SK-N-SH (cell line): Measurements from ENCODE around the gene WDR7. TPM values are rescaled to one million over a fixed set of nuclear protein-coding genes. Genes with fewer than 3 reads are reported as not detected.

ENCODE experiments used
- CTCF ChIA-PET: fragments of 300-600, 350-600 bp; formaldehyde crosslinking; extraction: SDS; loops from one replicate; lab custom pipeline; 2021; lab: Yijun Ruan, JAX
- POLR2A ChIA-PET: fragments of 350-600 bp; sonication (Branson Sonifier 250); formaldehyde crosslinking; extraction: SDS; loops from one replicate; lab custom pipeline; 2020; ENCODE audit warnings: antibody characterized with exemption, inconsistent platforms; lab: Yijun Ruan, JAX
- DNase-seq: peaks from one replicate; pipeline ENCODE4 v3.0.0; 2012
- H2AFZ ChIP-seq: fragments of 200-600 bp; sonication (generic); 2 replicates; pipeline ENCODE4 v1.8.1; 2016; ENCODE audit warnings: antibody characterized with exemption, mild to moderate bottlenecking, low read depth
- H3F3A ChIP-seq: fragments of 200-600 bp; sonication (generic); replicated peaks from 2 replicates; pipeline ENCODE3; 2016; ENCODE audit warnings: antibody characterized with exemption, mild to moderate bottlenecking; ENCODE audit not compliant: insufficient read depth
- H3K27ac ChIP-seq, 2 experiments: fragments of 200-500 bp in 1 of 2; fragments of 200-600 bp in 1 of 2; sonication (Bioruptor generic) in 1 of 2; sonication (generic), shearing (Covaris generic) in 1 of 2; 2 replicates each; pipeline versions ENCODE4 v1.5.1 to v1.6.1; 2014 to 2016; ENCODE audit warnings: low read depth in 2 of 2, inconsistent platforms in 1 of 2, low read length in 1 of 2, mild to moderate bottlenecking in 1 of 2, mixed read lengths in 1 of 2
- H3K27me3 ChIP-seq: fragments of 200-600 bp; sonication (generic), shearing (Covaris generic); 2 replicates; pipeline ENCODE4 v1.6.1; 2016; ENCODE audit warnings: mixed run types; ENCODE audit not compliant: insufficient read depth
- H3K36me3 ChIP-seq, 2 experiments: fragments of 200-500 bp in 1 of 2; fragments of 200-600 bp in 1 of 2; sonication (Bioruptor generic) in 1 of 2; sonication (generic) in 1 of 2; replicated peaks in 1 of 2; 2 replicates each; pipeline versions ENCODE3 to v1.5.1; 2014 to 2016; ENCODE audit warnings: low read length in 1 of 2, mild to moderate bottlenecking in 1 of 2; ENCODE audit not compliant: insufficient read depth in 2 of 2, control insufficient read depth in 1 of 2
- H3K4me1 ChIP-seq, 2 experiments: fragments of 200-500 bp in 1 of 2; fragments of 200-600 bp in 1 of 2; sonication (Bioruptor generic) in 1 of 2; sonication (generic), shearing (Covaris generic) in 1 of 2; 2 replicates each; pipeline versions ENCODE4 v1.5.1 to v1.6.1; 2014 to 2016; ENCODE audit warnings: low read depth in 1 of 2, low read length in 1 of 2, mixed run types in 1 of 2; ENCODE audit not compliant: insufficient read depth in 2 of 2, control insufficient read depth in 1 of 2
- H3K4me2 ChIP-seq: fragments of 200-600 bp; sonication (generic), shearing (Covaris generic); 2 replicates; pipeline ENCODE4 v1.6.1; 2017; ENCODE audit warnings: mixed run types
- H3K4me3 ChIP-seq, 2 experiments: fragments of 200-500 bp in 1 of 2; fragments of 200-600 bp in 1 of 2; sonication (Bioruptor generic) in 1 of 2; sonication (generic), shearing (Covaris generic) in 1 of 2; 2 replicates each; pipeline versions ENCODE4 v1.5.1 to v1.8.1; 2014 to 2016; ENCODE audit warnings: low read depth in 2 of 2, inconsistent platforms in 1 of 2, low read length in 1 of 2, mild to moderate bottlenecking in 1 of 2, mixed read lengths in 1 of 2, moderate library complexity in 1 of 2
- H3K79me2 ChIP-seq: fragments of 200-600 bp; sonication (generic); 2 replicates; pipeline ENCODE4 v1.8.1; 2017; ENCODE audit warnings: mild to moderate bottlenecking; ENCODE audit not compliant: insufficient read depth
- H3K9ac ChIP-seq: fragments of 200-600 bp; sonication (generic); 2 replicates; pipeline ENCODE4 v1.6.1; 2017; ENCODE audit warnings: mixed run types
- H3K9me2 ChIP-seq: fragments of 200-600 bp; sonication (generic); 2 replicates; pipeline ENCODE4 v1.6.1; 2017; ENCODE audit warnings: mixed run types
- H3K9me3 ChIP-seq: fragments of 200-600 bp; sonication (generic); 2 replicates; pipeline ENCODE4 v1.6.1; 2017; ENCODE audit warnings: mixed run types, mild to moderate bottlenecking, moderate library complexity
- H4K20me1 ChIP-seq: fragments of 200-600 bp; sonication (generic); 2 replicates; pipeline ENCODE4 v1.6.1; 2017; ENCODE audit warnings: mild to moderate bottlenecking, mixed run types; ENCODE audit not compliant: insufficient read depth
- CHD2 ChIP-seq: fragments of 150-350 bp; IDR thresholded peaks from 2 replicates; pipeline ENCODE4 v1.6.1; 2018; ENCODE audit warnings: low read length; ENCODE audit not compliant: partially characterized antibody
- FOXJ3 ChIP-seq: sonication (generic); formaldehyde crosslinking; IDR thresholded peaks from 2 replicates; pipeline ENCODE4 v1.5.1; 2020; ENCODE audit warnings: mild to moderate bottlenecking, missing genetic modification reagents
- FOXM1 ChIP-seq: IDR thresholded peaks from 2 replicates; pipeline ENCODE4 v1.4.0; 2012; ENCODE audit warnings: low read depth, mild to moderate bottlenecking
- GABPA ChIP-seq: IDR thresholded peaks from 2 replicates; pipeline ENCODE4 v1.4.0; 2012; ENCODE audit warnings: low read depth, mild to moderate bottlenecking
- MEF2A ChIP-seq: IDR thresholded peaks from 2 replicates; pipeline ENCODE4 v1.4.0; 2012; ENCODE audit warnings: low read depth, borderline replicate concordance
- MXI1 ChIP-seq: IDR thresholded peaks from 2 replicates; pipeline ENCODE4 v1.6.1; 2012; ENCODE audit warnings: mild to moderate bottlenecking, low read depth, low read length, improper control_type of control experiment
- POLR2AphosphoS5 ChIP-seq: IDR thresholded peaks from 2 replicates; pipeline ENCODE4 v1.6.1; 2012; ENCODE audit warnings: low read depth, low read length
- RFX5 ChIP-seq: IDR thresholded peaks from 2 replicates; pipeline ENCODE4 v1.6.1; 2012; ENCODE audit warnings: mild to moderate bottlenecking, improper control_type of control experiment, low read length
- SIN3A ChIP-seq: IDR thresholded peaks from 2 replicates; pipeline ENCODE4 v1.6.1; 2012; ENCODE audit warnings: low read depth, mild to moderate bottlenecking, low read length, moderate library complexity, borderline replicate concordance
- TCF12 ChIP-seq: IDR thresholded peaks from 2 replicates; pipeline ENCODE4 v1.4.0; 2012
- TEAD4 ChIP-seq: IDR thresholded peaks from 2 replicates; pipeline ENCODE4 v1.4.0; 2012; ENCODE audit warnings: mild to moderate bottlenecking, borderline replicate concordance; ENCODE audit not compliant: insufficient read depth
- ZBTB33 ChIP-seq: IDR thresholded peaks from 2 replicates; pipeline ENCODE4 v1.4.0; 2012; ENCODE audit warnings: low read depth, borderline replicate concordance
- WGBS: methylation state at CpG from one replicate; pipeline ENCODE4 v1.1.6; 2017; ENCODE audit warnings: low lambda C conversion rate; 5-methylcytosine and 5-hydroxymethylcytosine counted together
- polyA plus RNA-seq, 3 experiments: library from polyadenylated mRNA; depleted of rRNA; stranded (reverse); fragments of >200 nt; gene quantifications; 2 replicates each; pipeline ENCODE4 v1.2.3, GENCODE V29; 2012
- TF ChIP-seq, protein P1 (sequence below): IDR thresholded peaks from 2 replicates; pipeline ENCODE4; 2012
- TF ChIP-seq, protein P2 (sequence below): fragments of 200-600 bp; sonication (generic); IDR thresholded peaks from 2 replicates; pipeline ENCODE4 v1.6.1; 2017; ENCODE audit warnings: antibody characterized with exemption, mild to moderate bottlenecking, moderate library complexity
- TF ChIP-seq, protein P3 (sequence below): IDR thresholded peaks from 2 replicates; pipeline ENCODE4 v1.4.0; 2012; ENCODE audit warnings: low read depth, borderline replicate concordance

WDR7 gene
- polyA plus RNA-seq, 1 of the 3 experiments (the other 2 are of a cell fraction) = 4.1 TPM

GRCh38 chr18:56823986-56824565, 172.9 kb downstream of the WDR7 start:
- ChIA-PET CTCF (no interaction called here), POLR2A (no interaction called here)
- Histone ChIP-seq H3K36me3 (no peaks in the 10 kb centered on the region), H3F3A (no peaks in the 10 kb centered on the region), H4K20me1 (no peaks in the 10 kb centered on the region), H3K9ac (no peak overlapping the region), H2AFZ (no peak overlapping the region), H3K4me3 (no peak overlapping the region), H3K79me2 (no peaks in the 10 kb centered on the region), H3K4me1 (no peaks in the 10 kb centered on the region), H3K4me2 (no peak overlapping the region), H3K27ac (no peak overlapping the region), H3K9me2 (no peaks in the 10 kb centered on the region), H3K9me3 (no peaks in the 10 kb centered on the region), H3K27me3 (no peaks in the 10 kb centered on the region)
- DNase-seq = no peak
- WGBS = 100% methylated on average over 1 of the region's 1 CpG
- TF ChIP-seq, protein P1, sequence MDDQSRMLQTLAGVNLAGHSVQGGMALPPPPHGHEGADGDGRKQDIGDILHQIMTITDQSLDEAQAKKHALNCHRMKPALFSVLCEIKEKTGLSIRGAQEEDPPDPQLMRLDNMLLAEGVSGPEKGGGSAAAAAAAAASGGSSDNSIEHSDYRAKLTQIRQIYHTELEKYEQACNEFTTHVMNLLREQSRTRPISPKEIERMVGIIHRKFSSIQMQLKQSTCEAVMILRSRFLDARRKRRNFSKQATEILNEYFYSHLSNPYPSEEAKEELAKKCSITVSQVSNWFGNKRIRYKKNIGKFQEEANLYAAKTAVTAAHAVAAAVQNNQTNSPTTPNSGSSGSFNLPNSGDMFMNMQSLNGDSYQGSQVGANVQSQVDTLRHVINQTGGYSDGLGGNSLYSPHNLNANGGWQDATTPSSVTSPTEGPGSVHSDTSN = no peak
- no peak for TF ChIP-seq RFX5
- no peak for TF ChIP-seq FOXJ3 (CRISPR knock-in tag)
- no peak for TF ChIP-seq TCF12
- TF ChIP-seq POLR2AphosphoS5 = no peak
- TF ChIP-seq CHD2 = no peak
- TF ChIP-seq, protein P2, sequence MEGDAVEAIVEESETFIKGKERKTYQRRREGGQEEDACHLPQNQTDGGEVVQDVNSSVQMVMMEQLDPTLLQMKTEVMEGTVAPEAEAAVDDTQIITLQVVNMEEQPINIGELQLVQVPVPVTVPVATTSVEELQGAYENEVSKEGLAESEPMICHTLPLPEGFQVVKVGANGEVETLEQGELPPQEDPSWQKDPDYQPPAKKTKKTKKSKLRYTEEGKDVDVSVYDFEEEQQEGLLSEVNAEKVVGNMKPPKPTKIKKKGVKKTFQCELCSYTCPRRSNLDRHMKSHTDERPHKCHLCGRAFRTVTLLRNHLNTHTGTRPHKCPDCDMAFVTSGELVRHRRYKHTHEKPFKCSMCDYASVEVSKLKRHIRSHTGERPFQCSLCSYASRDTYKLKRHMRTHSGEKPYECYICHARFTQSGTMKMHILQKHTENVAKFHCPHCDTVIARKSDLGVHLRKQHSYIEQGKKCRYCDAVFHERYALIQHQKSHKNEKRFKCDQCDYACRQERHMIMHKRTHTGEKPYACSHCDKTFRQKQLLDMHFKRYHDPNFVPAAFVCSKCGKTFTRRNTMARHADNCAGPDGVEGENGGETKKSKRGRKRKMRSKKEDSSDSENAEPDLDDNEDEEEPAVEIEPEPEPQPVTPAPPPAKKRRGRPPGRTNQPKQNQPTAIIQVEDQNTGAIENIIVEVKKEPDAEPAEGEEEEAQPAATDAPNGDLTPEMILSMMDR = no peak
- TF ChIP-seq SIN3A = no peak
- TF ChIP-seq, protein P3, sequence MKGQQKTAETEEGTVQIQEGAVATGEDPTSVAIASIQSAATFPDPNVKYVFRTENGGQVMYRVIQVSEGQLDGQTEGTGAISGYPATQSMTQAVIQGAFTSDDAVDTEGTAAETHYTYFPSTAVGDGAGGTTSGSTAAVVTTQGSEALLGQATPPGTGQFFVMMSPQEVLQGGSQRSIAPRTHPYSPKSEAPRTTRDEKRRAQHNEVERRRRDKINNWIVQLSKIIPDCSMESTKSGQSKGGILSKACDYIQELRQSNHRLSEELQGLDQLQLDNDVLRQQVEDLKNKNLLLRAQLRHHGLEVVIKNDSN = no peak
- TF ChIP-seq MEF2A = no peak
- TF ChIP-seq TEAD4 = no peak
- TF ChIP-seq GABPA = no peak
- no peak for TF ChIP-seq FOXM1
- TF ChIP-seq MXI1 = no peak
- no peak for TF ChIP-seq ZBTB33
